AG04450 (cell line): Measurements from ENCODE around the gene RNF220. TPM values are rescaled to one million over a fixed set of nuclear protein-coding genes. Genes with fewer than 3 reads are reported as not detected.

ENCODE experiments used
- CTCF ChIA-PET: fragments of 300-600, 350-600 bp; formaldehyde crosslinking; extraction: SDS; loops from one replicate; lab custom pipeline; 2022; ENCODE audit warnings: antibody characterized with exemption, inconsistent platforms; lab: Charles Lee
- POLR2A ChIA-PET: fragments of 350-600 bp; formaldehyde crosslinking; extraction: SDS; loops from one replicate; lab custom pipeline; 2021; ENCODE audit warnings: antibody characterized with exemption, inconsistent platforms; lab: Yijun Ruan, JAX
- DNase-seq: peaks from one replicate; pipeline ENCODE4 v3.0.0-alpha.2; 2011; ENCODE audit warnings: low read depth, low spot score
- H3K27ac ChIP-seq: one replicate; pipeline ENCODE4 v1.5.1; 2012; ENCODE audit warnings: low read depth, low read length, control low read depth
- H3K27me3 ChIP-seq: one replicate; pipeline ENCODE4 v1.6.0; 2012; ENCODE audit warnings: low read length; ENCODE audit not compliant: control insufficient read depth, insufficient read depth
- H3K4me3 ChIP-seq: 2 replicates; pipeline ENCODE4 v1.5.1; 2011; ENCODE audit warnings: mild to moderate bottlenecking, low read depth, low read length, control low read depth
- H3K9me3 ChIP-seq: 2 replicates; pipeline ENCODE4 v1.5.1; 2012; ENCODE audit warnings: low read length; ENCODE audit not compliant: control insufficient read depth, insufficient read depth
- polyA plus RNA-seq: library from polyadenylated mRNA; depleted of rRNA; stranded (reverse); fragments of >200 nt; gene quantifications from 2 replicates; pipeline ENCODE4 v1.2.3, GENCODE V29; 2011
- TF ChIP-seq, protein P1 (sequence below): IDR thresholded peaks from 2 replicates; pipeline ENCODE4 v1.5.1; 2011; ENCODE audit warnings: low read depth, low read length, control low read depth, inconsistent platforms

The RNF220 gene
- polyA plus RNA-seq, 1 experiment, result 46.4 TPM

DNA sequence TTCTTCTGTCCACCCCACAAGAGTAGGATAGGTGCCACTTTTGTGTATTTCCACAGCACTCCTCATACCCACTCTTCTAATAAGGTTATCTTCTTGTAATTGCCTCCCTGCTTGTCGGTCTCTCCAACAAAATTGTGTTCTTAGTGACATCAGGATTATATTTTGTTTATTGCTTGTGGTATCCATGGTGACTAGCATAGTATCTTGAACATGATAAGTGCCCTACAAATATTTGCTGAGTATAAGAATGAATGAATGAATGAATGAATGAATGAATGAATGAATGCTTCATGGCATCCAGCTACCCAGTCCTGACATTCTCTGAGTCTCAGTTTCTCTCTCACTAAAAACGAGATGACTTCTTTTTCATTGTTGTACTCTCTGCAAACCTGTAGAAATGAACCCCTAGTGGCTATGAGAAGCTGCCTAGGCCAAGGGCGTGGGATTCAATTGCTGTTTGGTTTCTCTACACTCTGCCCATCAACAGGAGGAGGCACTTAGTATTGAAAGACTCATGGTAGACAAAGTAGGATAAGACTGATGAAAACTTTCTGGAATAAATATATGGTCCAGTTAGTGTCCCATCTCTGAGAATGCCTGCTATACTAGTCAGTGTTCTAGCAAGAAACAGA, 148.2 kb downstream of the RNF220 start:
- no peak overlapping the region for H3K4me3 ChIP-seq
- TF ChIP-seq, protein P1, sequence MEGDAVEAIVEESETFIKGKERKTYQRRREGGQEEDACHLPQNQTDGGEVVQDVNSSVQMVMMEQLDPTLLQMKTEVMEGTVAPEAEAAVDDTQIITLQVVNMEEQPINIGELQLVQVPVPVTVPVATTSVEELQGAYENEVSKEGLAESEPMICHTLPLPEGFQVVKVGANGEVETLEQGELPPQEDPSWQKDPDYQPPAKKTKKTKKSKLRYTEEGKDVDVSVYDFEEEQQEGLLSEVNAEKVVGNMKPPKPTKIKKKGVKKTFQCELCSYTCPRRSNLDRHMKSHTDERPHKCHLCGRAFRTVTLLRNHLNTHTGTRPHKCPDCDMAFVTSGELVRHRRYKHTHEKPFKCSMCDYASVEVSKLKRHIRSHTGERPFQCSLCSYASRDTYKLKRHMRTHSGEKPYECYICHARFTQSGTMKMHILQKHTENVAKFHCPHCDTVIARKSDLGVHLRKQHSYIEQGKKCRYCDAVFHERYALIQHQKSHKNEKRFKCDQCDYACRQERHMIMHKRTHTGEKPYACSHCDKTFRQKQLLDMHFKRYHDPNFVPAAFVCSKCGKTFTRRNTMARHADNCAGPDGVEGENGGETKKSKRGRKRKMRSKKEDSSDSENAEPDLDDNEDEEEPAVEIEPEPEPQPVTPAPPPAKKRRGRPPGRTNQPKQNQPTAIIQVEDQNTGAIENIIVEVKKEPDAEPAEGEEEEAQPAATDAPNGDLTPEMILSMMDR, result no peak
- CTCF ChIA-PET, result no interaction called here

DNA sequence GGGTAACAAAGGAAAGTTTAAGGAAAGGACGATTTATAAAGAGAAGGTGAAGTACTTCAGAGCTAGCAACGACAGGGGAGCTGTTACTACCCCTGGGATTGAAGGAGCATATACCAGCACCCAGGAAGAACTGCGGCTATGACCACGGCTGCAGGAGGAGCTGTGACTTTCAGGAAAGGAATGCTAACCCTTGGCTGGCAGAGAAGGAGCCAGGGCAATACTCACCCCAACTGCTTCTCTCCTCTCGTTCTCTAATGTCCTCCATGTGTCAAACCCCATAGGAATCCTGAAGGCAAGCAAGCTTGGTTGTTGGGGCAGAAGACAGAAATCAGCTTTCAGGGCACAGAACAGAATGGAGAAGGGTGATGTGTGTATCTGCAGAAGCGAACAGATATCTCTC, 148.7 kb downstream of the RNF220 start:
- H3K27me3 ChIP-seq, result peaks cover 20% of the 10 kb centered on the region
- H3K27ac ChIP-seq, result no peak overlapping the region
- no peak overlapping the region for H3K4me3 ChIP-seq
- ChIA-PET CTCF (no interaction called here), POLR2A (no interaction called here)
- no peaks in the 10 kb centered on the region for H3K9me3 ChIP-seq
- TF ChIP-seq, protein P1, result no peak
- no peak for DNase-seq

More for the DNA sequence above, 148.2 kb downstream of the RNF220 start:
- POLR2A ChIA-PET, result no interaction called here
- Histone ChIP-seq H3K27ac (no peak overlapping the region), H3K27me3 (peaks cover 19% of the 10 kb centered on the region), H3K9me3 (no peaks in the 10 kb centered on the region)
- no peak for DNase-seq

DNA sequence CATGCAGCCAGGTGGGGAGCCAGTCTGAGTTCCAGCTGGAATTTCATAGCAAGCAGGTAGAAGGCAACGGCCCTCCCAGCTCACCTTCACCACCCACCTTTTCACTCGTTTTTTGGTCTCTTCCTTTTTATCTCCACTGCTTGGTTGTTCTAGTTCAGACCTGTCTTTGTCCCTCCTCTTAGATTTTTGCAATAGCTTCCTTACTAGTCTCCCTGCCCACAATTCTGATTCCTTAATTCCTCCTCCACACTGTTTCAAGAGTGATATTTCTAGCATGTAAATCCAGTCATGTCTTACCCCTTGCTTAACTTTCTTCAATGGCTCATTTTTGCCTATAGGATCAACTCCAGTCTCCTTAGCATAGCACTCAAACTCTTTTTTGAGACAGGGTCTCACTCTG, 149.7 kb downstream of the RNF220 start:
- no peak overlapping the region for H3K27ac ChIP-seq
- TF ChIP-seq, protein P1, result no peak
- peaks cover 27% of the 10 kb centered on the region for H3K27me3 ChIP-seq
- H3K9me3 ChIP-seq, result no peaks in the 10 kb centered on the region
- CTCF ChIA-PET, result no interaction called here
- POLR2A ChIA-PET, result no interaction called here
- H3K4me3 ChIP-seq, result no peak overlapping the region
- DNase-seq, result no peak

DNA sequence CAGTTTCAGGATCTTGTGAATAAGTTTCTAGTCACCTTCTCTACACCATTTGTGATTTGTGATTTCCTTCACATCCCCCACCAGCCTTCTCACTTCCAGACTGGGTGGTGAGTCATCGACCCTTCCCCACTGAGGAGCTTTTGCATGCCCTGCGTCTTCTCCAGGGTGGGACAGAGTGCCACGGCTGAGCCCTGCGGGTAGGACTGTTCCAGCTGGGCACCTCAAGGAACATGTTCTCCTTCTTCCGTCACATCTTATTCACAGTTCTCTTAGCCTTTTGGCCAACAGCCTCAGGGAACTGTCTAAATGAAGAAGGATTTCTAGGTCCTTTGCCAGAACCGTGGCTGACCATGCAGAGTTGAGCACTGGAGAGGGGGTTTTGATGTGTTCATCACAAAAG, 152.7 kb downstream of the RNF220 start:
- Histone ChIP-seq H3K9me3 (no peaks in the 10 kb centered on the region), H3K27ac (no peak overlapping the region), H3K4me3 (no peak overlapping the region), H3K27me3 (peaks cover 39% of the 10 kb centered on the region)
- ChIA-PET POLR2A (no interaction called here), CTCF (no interaction called here)
- TF ChIP-seq, protein P1, result no peak
- no peak for DNase-seq

DNA sequence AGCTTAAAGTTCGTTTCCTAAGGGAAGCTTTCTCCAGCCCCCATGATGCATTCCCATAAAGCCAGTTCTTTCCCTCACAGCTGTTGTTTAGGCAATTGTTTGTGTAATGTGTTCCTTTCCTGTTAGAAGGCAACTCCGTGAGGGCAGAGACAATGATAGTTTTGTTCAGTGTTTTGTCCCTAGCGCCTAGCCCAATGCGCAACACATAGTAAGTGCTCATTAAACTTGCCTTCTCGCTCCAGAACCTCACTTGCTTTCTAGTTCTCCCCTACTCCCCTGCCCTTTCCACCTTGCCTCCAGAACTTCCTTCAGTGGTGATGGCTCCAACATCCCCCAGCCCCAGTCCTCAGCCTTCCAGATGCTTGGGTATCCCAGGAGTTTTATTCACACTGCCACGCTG, 153.8 kb downstream of the RNF220 start:
- peaks cover 49% of the 10 kb centered on the region for H3K27me3 ChIP-seq
- H3K9me3 ChIP-seq, result no peaks in the 10 kb centered on the region
- POLR2A ChIA-PET, result no interaction called here
- H3K4me3 ChIP-seq, result no peak overlapping the region
- no peak overlapping the region for H3K27ac ChIP-seq
- CTCF ChIA-PET, result no interaction called here
- DNase-seq, result no peak
- TF ChIP-seq, protein P1, result no peak
